HEK293T (cell line): ENCODE results near the gene RGS1.

Experiments used
- CTBP1 ChIP-seq: fragments of 450-650 bp; IDR thresholded peaks from 2 replicates; pipeline ENCODE4 v1.6.1; 2016; ENCODE audit warnings: borderline replicate concordance
- FOXA1 ChIP-seq: fragments of 450-650 bp; IDR thresholded peaks from 2 replicates; pipeline ENCODE4 v1.6.1; 2016; ENCODE audit warnings: mild to moderate bottlenecking
- FOXM1 ChIP-seq: fragments of 450-650 bp; IDR thresholded peaks from 2 replicates; pipeline ENCODE4 v1.6.1; 2017; ENCODE audit warnings: mild to moderate bottlenecking, borderline replicate concordance
- NFRKB ChIP-seq: fragments of 450-650 bp; IDR thresholded peaks from 2 replicates; pipeline ENCODE4 v1.6.1; 2016; ENCODE audit warnings: mild to moderate bottlenecking, moderate library complexity
- SP1 ChIP-seq: fragments of 450-650 bp; IDR thresholded peaks from 2 replicates; pipeline ENCODE4 v1.6.1; 2017
- TARDBP ChIP-seq: fragments of 450-650 bp; IDR thresholded peaks from 2 replicates; pipeline ENCODE4 v1.6.1; 2016
- TF ChIP-seq, protein P1 (sequence below): fragments of 450-650 bp; IDR thresholded peaks from 2 replicates; pipeline ENCODE4 v1.6.1; 2016

DNA sequence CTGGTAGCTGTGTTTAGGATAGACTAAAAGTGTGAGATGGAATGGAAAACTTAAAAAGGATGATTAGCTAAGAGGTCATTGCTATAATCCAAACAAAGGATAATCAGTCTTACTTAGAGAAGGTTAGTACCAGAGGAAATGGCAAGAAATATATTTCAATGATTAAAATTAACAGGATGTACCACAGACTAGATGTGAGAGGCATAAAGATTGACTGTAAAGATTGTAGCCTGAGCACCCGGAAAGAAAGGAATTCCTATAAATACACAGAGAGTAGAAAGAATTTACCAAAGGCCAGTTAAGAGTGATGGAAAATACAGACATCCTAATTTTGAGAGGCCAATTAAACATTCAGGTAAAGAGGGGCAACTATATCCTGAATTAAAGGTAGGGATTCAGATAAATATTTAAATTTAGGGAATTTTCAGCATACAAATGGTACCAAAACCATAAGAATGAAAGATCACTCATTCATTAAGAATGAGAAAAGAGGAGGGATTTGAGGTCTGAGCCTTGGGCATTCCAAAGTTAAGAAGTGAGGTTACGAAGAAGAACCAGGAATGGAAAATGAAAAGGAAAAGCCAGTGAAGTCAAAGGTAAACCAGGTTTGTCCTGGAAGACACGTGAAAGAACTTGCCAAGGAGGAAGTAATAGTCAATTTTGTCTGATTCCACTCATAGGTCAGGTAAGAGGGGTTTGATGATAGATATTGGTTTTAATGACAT is 46.4 kb upstream of the RGS1 start:
- TF ChIP-seq SP1 (no peak), FOXA1 (no peak), CTBP1 (no peak), NFRKB (no peak), FOXM1 (no peak), TARDBP (no peak)
- TF ChIP-seq, protein P1, sequence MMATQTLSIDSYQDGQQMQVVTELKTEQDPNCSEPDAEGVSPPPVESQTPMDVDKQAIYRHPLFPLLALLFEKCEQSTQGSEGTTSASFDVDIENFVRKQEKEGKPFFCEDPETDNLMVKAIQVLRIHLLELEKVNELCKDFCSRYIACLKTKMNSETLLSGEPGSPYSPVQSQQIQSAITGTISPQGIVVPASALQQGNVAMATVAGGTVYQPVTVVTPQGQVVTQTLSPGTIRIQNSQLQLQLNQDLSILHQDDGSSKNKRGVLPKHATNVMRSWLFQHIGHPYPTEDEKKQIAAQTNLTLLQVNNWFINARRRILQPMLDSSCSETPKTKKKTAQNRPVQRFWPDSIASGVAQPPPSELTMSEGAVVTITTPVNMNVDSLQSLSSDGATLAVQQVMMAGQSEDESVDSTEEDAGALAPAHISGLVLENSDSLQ = no peak
